SK-N-SH (cell line): ENCODE measurements around the gene F2R.

Experiments
- EP300 ChIP-seq, 2 experiments: IDR thresholded peaks; 2 replicates each; pipeline versions ENCODE4 v1.4.0 to v1.6.1; 2012; ENCODE audit warnings: borderline replicate concordance in 1 of 2, low read depth in 1 of 2, low read length in 1 of 2
- TF ChIP-seq, protein P1 (sequence below): fragments of 150-350 bp; IDR thresholded peaks from 2 replicates; pipeline ENCODE4 v1.6.1; 2016; ENCODE audit warnings: mild to moderate bottlenecking, low read depth, low read length
- TF ChIP-seq, protein P2 (sequence below): fragments of 200-600 bp; sonication (generic); IDR thresholded peaks from 2 replicates; pipeline ENCODE4 v1.6.1; 2017; ENCODE audit warnings: antibody characterized with exemption, mild to moderate bottlenecking, moderate library complexity
- TF ChIP-seq, protein P3 (sequence below): IDR thresholded peaks from 2 replicates; pipeline ENCODE4; 2012

DNA sequence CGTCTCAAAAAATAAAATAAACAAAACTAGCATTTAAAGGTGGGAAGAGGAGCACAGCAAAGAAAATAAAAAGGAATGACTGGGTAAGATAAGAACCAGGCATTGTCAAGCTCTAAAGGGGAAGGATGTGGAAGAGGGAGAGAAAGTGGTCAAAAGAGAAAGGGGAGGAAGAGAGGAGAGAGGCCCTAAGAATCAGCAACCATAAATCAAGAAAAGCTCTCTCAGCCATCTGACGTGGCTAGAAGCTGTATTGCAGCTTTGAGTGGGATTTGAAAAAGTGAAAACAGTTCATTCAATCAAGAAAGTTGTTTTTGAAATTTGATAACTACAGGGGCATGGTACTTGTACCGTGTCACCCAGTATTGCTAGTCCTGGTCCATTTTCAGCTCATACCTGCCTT is 45.4 kb upstream of the F2R start:
- TF ChIP-seq, protein P1, sequence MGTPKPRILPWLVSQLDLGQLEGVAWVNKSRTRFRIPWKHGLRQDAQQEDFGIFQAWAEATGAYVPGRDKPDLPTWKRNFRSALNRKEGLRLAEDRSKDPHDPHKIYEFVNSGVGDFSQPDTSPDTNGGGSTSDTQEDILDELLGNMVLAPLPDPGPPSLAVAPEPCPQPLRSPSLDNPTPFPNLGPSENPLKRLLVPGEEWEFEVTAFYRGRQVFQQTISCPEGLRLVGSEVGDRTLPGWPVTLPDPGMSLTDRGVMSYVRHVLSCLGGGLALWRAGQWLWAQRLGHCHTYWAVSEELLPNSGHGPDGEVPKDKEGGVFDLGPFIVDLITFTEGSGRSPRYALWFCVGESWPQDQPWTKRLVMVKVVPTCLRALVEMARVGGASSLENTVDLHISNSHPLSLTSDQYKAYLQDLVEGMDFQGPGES, result no peak
- no peak for TF ChIP-seq EP300 (IDR thresholded peaks at IDR 0.05; ENCODE audit: borderline replicate concordance in 1 of 2, low read depth in 1 of 2, low read length in 1 of 2)
- TF ChIP-seq, protein P2, sequence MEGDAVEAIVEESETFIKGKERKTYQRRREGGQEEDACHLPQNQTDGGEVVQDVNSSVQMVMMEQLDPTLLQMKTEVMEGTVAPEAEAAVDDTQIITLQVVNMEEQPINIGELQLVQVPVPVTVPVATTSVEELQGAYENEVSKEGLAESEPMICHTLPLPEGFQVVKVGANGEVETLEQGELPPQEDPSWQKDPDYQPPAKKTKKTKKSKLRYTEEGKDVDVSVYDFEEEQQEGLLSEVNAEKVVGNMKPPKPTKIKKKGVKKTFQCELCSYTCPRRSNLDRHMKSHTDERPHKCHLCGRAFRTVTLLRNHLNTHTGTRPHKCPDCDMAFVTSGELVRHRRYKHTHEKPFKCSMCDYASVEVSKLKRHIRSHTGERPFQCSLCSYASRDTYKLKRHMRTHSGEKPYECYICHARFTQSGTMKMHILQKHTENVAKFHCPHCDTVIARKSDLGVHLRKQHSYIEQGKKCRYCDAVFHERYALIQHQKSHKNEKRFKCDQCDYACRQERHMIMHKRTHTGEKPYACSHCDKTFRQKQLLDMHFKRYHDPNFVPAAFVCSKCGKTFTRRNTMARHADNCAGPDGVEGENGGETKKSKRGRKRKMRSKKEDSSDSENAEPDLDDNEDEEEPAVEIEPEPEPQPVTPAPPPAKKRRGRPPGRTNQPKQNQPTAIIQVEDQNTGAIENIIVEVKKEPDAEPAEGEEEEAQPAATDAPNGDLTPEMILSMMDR, result no peak
- TF ChIP-seq, protein P3, sequence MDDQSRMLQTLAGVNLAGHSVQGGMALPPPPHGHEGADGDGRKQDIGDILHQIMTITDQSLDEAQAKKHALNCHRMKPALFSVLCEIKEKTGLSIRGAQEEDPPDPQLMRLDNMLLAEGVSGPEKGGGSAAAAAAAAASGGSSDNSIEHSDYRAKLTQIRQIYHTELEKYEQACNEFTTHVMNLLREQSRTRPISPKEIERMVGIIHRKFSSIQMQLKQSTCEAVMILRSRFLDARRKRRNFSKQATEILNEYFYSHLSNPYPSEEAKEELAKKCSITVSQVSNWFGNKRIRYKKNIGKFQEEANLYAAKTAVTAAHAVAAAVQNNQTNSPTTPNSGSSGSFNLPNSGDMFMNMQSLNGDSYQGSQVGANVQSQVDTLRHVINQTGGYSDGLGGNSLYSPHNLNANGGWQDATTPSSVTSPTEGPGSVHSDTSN, result no peak
